KG1 (cell line): Measurements from ENCODE around the gene TNFSF8.

ENCODE experiments used
- DNase-seq: peaks from one replicate; lab custom pipeline; 2025; lab: John Stamatoyannopoulos, UW

The TNFSF8 gene

DNA sequence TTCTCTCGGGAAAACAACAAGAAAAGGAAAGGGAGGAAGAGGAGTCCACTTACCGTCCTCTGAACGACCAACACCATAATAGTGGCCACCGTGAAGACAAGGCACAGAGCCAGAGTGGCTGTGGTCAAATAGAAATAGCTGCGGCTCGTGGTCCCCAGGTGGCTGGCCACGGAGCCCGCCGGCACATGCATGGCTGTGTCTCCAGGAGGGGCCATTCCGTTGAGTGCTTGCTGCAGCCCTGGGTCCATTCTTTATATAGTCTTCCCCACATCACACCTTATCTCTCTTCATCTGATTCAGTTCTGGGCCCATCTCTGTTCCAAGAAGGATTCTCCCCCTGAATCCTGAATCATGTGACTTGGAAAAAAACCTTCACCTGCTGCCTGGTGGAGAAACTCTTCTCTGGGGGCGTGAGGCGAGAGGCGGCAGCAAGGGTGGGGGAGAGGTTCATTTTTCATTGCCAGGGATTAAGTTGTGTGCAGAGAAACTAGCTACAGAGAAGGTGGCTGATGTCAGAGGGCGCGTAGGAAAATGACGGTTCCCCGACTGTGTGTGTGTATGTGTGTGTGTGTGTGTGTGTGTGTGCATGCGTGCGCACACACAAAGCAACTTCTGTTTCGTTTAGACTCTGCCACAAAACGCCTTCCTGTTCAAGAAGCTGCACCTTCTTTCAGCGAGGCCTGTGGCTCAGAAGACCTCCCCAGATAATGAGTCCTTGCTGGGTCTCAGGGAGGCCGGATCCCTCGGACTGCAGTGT lies at the start of gene TNFSF8:
TNFSF8 (minus strand) TSS at position 536 of the 757 bp plus-strand sequence; CDS start at position 248, 288 bp downstream.
- peak; percentile 83 for DNase-seq

- DNase-seq, result no peak
Observed at GRCh38 chr9:114973216-114973615, 42.8 kb upstream of the TNFSF8 start.

- DNase-seq, result no peak
Observed at GRCh38 chr9:114972510-114973136, 42.2 kb upstream of the TNFSF8 start.

DNA sequence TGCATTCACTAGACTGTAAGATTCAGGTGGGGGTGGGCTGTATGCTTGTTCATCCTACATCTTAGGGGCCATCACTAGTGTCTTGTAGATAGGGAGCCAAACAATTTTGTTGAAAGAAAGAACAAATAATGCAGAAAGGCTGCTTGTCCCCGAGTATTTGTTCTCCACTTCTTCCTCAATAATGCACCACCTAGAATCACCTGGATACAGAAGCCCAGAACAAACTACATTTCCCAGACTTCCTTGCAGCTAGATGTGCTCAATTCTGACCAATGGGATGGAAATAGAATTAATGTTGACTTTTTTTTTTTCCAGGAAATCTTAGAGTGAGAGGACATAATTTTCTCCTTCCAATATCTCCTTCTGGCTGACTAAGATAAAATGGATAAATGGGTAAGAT lies 38.9 kb upstream of the TNFSF8 start:
- DNase-seq, result no peak

DNA sequence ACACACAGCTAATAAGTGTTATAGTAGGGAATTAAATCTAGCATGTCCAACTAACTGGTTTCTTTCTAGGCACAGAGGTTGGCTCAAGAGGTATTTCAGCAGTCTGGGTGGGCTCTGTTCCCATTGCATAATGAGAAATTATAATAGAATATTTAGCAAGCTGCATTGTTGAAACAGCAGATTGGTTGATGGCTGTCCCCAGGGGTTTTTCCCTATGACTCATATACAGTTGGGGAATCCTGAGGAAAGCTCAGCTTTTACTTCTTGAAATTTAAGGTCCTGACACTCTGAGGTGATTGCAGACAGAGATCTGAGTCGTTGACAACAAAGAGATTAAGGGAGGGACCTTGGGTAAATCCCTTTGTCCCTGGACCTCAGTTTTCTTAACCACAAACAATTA lies 38.3 kb upstream of the TNFSF8 start:
- no peak for DNase-seq

DNA sequence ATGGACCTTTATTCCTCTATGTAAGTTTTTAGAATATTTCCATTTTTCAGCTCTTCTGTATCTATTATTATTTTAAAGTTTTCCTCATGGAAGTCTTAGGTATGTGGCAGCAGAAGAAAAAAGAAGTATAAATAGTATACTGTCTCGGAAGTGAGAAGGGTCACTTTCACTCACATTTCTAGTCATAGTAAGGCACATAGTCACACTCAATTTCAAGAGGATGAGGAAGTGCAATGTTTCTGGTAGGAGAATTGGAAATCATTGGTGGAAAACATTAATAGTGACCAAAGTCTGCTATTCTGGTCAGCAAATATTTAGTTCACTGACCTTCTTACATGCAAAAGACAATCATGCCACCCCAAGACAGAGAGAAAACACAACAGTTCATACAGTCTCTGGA lies 35.2 kb upstream of the TNFSF8 start:
- no peak for DNase-seq

DNA sequence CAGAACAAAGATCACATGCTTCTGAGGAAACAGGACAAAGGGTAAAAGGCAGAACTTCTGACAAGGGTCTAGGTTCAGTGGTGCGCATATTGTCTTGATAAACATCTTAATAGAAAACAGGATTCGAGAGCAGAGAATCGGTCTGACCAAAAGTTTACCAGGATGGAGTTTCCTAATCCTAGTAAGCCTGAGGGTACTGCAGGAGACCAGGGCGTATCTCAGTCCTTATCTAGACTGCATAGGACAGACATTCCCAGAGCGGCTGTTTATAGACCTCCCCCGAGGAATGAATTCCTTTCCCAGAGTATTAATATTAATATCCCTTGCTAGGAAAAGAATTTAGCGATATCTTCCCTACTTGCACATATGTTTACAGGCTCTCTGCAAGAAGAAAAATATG lies 32.4 kb upstream of the TNFSF8 start:
- DNase-seq, result no peak

GRCh38 chr9:114960276-114960675 lies 29.9 kb upstream of the TNFSF8 start:
- no peak for DNase-seq

- DNase-seq, result no peak
Observed at GRCh38 chr9:114958844-114959235, 28.4 kb upstream of the TNFSF8 start.

DNA sequence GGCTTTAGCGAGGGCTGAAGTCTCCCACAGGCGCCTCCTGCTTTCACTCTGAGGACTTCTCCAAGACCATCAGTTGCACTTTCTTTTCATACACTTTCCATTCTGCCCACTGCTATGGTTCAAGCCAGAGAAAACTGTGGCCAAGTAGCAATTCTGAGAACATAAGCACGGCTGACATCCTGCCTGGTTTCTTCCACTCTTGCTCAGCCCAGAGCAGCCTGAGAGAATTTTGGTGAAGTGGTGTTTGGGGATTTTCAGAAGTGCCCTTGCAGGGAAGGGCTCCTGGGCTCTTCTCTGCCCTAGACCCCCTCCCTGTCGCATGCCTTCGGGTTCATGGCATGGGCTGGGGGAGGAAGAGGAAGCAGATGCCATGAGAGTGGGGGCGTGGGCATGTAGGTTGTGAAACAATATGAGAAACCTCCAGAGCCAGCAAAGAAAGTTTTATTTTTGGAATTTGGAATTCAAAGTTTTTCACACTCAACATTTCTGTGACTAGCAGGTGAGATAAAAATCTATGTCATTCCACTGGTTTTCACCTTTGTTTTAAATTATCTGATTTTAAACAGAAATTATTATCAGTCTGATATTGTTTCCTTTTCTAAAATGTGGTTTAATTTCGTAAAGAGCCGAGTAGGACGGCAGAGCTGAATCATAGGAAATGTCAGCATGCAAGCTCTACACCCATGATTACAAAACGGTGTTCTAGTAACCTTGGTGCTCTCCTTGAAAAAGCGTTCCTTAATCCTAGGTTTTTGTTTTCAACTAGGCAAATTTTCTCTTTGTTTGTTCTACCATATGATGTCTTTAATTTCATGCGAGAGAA lies 27.8 kb upstream of the TNFSF8 start:
- peak; percentile 82 for DNase-seq

DNA sequence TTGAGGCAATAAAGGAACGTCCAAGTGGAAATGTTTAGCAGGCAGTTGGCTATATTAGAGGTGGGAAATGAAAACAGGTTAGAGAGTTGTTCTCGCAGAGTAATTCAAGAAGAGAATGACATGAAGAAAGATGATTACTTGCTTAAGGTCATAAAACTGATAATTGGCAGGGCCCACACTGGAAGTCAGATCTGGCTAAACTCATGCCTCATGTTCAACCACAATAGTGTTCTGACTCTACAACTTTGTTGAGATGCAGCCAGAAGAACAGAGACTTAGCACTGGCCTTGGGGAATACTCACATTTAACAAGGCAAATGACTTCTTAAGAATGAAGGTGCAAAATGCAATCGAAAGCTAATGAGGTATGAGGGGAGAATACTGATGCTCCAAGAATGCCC lies 27.2 kb upstream of the TNFSF8 start:
- no peak for DNase-seq

GRCh38 chr9:114954956-114955582 lies 24.7 kb upstream of the TNFSF8 start:
- DNase-seq, result no peak

DNA sequence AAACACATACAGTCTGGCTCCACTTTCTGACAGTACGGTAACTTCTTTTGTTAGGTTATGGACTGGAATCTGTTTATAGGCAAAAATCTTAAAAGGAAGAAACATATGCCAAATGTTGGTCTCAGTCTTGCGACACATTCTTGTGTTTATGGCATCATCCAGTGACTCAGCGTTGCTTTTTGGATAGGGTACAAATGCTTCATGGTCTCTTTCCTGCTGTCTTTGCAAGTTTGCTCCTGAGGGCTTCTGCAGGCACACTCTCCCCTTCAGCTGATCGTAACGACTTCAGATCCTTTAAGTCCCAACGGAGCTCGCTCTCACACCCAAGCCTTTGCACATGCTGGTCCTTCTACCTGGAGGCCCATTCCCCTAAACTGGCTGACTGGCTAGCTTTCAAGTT lies 23.6 kb upstream of the TNFSF8 start:
- no peak for DNase-seq

GRCh38 chr9:114953046-114953445 lies 22.7 kb upstream of the TNFSF8 start:
- DNase-seq, result no peak

DNA sequence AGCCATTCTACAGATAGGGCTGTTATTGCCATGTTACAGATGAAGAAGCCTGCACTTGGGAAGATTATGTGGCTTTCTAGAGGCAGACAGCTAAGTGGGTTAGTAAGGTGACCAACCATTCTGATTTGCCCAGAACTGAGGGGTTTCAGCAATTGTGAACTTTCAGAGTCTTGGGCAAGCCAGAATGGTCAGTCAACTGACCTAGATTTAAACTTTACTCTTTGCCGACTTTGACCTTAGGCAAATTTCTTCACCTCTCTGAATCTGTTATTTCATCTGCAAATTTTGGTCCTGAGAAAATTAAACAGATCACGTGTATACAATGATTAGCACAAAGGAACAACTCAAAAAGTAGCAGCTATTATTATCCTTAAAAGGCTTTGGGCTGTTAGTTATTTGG lies 20.4 kb upstream of the TNFSF8 start:
- DNase-seq, result no peak

DNA sequence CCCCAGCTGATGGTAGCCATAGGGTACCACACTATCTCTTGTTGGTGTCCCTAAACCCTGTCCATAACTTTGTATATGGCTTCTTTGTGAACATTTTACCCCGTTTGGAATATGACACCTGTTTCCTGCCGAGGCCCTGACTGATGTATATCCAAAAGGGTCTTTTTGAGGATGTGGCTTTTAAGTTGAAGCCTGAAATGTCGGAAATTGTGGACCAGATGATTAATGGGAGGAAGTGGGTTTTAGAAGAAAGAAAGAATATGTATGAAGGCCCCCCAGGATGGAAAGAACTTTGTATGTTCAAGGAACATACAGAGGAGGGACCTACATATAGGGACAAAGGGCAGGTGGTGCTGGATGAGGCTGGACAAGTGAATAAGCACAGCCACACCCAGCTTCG lies 16.7 kb upstream of the TNFSF8 start:
- DNase-seq, result peak; percentile 76

DNA sequence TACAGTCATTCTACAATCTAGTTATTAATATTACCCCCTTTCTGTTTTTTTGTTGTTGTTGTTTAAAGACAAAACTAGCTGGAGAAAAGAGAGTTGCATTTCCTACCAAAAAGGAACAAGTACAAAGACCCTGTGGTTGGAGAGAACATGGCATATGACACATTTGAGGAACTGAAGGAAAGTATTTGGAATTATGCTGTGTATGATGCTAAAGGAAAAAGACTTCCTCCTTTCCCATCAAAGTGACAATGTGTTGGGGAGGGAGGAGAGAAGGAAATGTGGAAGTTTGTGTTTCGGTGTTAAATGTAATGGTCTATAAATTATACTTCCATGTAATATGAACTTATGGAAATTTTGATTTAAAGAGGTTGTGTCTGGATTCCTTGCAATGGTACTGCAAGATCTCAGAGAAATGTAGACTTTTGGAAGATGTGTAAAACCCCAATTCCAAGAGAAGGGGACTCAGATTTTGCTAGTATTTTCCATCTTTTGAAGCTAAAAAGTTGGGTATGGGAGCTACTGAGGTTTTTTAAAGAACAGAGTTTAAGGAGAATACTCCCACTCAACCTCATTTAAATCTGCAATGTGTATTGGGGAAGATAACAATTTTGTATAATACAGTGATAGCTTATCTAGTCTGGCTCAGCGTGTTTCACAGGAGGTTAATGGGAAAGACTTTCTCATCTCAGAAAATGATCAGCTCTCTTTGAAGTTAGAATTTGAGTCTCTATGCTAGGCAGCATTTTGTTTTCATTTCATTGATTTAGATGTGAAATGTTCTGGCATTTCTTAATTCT lies 15.4 kb upstream of the TNFSF8 start:
- no peak for DNase-seq

DNA sequence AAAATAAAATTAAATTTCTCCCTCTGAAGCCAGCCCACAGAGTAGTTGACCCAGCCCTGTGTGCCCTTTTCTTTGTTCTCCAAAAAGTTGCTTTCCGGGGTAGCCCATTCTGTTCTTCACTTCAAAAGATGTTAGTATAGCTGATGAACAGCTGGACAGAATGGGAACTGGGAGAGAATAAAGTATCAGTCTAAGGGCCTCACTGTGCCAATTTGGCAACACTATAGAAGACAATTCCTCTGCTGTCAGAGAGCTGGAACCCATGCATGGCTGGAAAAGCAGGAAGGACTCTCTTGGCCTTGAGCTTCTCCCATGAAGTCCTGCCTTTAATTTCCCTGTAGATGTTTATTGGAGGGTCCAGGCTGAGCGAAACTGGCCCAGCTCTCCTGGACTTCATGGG lies 11.0 kb upstream of the TNFSF8 start:
- no peak for DNase-seq

GRCh38 chr9:114938687-114939575 lies 8.5 kb upstream of the TNFSF8 start:
- DNase-seq, result peak; percentile 38

DNA sequence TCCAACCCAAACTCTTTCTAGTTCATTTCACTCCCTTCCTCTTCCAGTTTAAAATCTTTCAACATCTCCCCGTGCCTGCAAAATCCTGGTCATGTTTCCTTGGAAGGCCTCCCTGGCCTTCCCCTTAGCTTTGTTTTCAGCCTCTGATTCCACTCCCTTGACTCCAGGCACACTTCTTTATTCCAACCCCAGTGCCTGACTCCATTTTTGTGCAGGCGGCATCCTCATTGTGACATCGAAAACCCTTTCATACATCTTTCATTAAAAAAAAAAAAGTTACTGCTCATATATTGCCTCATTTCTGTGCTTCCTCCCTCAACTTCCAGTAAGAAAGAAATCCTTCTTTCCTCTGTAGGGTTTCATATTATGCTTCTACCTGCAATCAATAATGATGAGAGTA lies 7.1 kb upstream of the TNFSF8 start:
- DNase-seq, result no peak

DNA sequence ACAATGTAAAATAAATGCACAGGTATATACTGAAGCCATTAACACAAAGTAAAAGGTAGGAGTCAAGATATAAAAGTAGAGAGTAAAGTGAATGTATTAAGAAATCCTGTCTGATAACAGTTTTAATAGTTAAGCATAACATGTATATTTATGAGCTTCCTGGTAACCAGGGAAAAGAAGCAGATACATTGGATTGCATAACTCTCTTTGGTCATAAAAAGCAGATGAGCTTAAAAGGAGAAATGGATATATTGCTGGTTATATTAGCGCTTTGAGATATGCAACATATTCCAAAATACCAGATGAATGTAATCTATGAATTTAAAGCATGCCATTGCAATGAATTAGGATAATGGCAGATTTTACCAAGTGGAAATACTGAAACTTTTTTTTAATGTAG lies 6.2 kb upstream of the TNFSF8 start:
- no peak for DNase-seq
